GM12891 (cell line): ENCODE results near the gene SH2D6.

Experiments
- PAX5 ChIP-seq: IDR thresholded peaks from 2 replicates; pipeline ENCODE4 v1.6.1; 2011; ENCODE audit warnings: low read length, moderate library complexity, mild to moderate bottlenecking; ENCODE audit not compliant: insufficient read depth, severe bottlenecking
- POLR2A ChIP-seq: IDR thresholded peaks from 2 replicates; pipeline ENCODE4 v1.6.1; 2011; ENCODE audit warnings: low read depth, low read length, control low read depth
- POLR2AphosphoS5 ChIP-seq: IDR thresholded peaks from 2 replicates; pipeline ENCODE4 v1.6.1; 2011; ENCODE audit warnings: low read depth, low read length, control low read depth
- POU2F2 ChIP-seq: IDR thresholded peaks from 2 replicates; pipeline ENCODE4 v1.6.1; 2011; ENCODE audit warnings: low read depth, mild to moderate bottlenecking, control low read depth, low read length, moderate library complexity
- SPI1 ChIP-seq: IDR thresholded peaks from 2 replicates; pipeline ENCODE4 v1.6.1; 2011; ENCODE audit warnings: low read depth, low read length, control low read depth
- TAF1 ChIP-seq: IDR thresholded peaks from 2 replicates; pipeline ENCODE4 v1.6.1; 2011; ENCODE audit warnings: low read depth, low read length, control low read depth

GRCh38 chr2:85468096-85468703 lies 49.7 kb downstream of the SH2D6 start:
- TF ChIP-seq POLR2A (no peak), POLR2AphosphoS5 (no peak), PAX5 (no peak), TAF1 (no peak), POU2F2 (no peak), SPI1 (no peak)
